DND-41 (cell line): ENCODE data around the gene CYP4V2.

Experiments used
- EZH2 ChIP-seq: IDR thresholded peaks from 3 replicates; pipeline ENCODE4 v1.6.1; 2012; ENCODE audit warnings: borderline replicate concordance, low read depth, mild to moderate bottlenecking, moderate library complexity, low read length, inconsistent platforms; ENCODE audit not compliant: severe bottlenecking
- TF ChIP-seq, protein P1 (sequence below): IDR thresholded peaks from 2 replicates; pipeline ENCODE4 v1.5.1; 2012; ENCODE audit warnings: borderline replicate concordance, low read length, moderate library complexity, mild to moderate bottlenecking; ENCODE audit not compliant: poor library complexity, severe bottlenecking; ENCODE audit errors: extremely low read depth

DNA sequence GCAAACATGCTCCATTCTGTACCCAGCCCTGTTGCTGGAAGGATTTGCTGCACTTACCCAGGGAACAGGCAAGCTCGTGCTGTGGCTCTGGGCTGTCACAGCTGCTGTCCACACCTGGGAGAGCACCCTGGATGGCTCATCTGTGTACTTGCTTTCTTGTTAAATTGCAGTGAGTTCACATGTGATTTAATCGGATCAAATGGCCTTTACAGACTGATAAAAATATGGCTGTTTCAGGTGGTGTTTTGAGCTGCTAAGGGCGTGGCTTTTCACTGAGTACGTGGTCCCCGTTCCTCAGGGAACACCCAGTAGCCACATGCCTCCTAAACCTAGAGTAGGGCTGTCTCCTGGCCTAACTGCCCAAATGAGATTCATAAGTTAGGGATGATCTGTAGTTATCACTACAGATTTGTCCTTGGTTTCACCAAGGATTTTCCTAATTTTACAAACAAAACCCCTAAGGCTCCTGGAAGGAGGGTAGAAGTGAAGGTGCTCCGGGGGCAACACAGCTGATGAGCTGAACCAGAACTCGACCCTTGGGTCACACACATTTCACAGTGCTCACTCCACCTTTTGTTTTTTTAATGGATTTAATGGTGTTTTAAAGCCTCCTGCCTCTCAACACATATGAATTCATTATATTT, 49.6 kb downstream of the CYP4V2 start:
- no peak for TF ChIP-seq EZH2
- TF ChIP-seq, protein P1, sequence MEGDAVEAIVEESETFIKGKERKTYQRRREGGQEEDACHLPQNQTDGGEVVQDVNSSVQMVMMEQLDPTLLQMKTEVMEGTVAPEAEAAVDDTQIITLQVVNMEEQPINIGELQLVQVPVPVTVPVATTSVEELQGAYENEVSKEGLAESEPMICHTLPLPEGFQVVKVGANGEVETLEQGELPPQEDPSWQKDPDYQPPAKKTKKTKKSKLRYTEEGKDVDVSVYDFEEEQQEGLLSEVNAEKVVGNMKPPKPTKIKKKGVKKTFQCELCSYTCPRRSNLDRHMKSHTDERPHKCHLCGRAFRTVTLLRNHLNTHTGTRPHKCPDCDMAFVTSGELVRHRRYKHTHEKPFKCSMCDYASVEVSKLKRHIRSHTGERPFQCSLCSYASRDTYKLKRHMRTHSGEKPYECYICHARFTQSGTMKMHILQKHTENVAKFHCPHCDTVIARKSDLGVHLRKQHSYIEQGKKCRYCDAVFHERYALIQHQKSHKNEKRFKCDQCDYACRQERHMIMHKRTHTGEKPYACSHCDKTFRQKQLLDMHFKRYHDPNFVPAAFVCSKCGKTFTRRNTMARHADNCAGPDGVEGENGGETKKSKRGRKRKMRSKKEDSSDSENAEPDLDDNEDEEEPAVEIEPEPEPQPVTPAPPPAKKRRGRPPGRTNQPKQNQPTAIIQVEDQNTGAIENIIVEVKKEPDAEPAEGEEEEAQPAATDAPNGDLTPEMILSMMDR = no peak
